ENCODE data around the gene ADAMTS6.
"Not testable (repeated sequence)": the region's sequence is repeated elsewhere in the genome, so short reads cannot be mapped to it uniquely, and the experiment has no call there.

Gene ADAMTS6

DNA sequence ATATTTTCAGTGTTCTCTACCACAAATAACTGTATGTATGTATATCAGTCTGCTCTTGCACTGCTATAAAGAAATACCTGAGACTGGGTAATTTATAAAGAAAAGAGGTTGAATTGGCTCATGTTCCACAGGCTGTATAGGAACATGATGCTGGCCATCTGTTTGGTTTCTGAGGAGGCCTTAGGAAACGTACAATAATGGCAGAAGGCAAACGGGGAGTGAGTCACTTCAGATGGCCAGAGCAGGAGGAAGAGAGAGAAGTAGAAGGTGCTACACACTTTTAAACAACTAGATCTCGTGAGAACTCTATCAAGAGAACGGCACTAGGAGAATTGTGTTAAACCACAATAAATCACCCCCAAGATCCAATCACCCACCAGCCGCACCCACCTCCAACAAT is 121.7 kb downstream of the ADAMTS6 start:
- no peak for ATAC-seq

DNA sequence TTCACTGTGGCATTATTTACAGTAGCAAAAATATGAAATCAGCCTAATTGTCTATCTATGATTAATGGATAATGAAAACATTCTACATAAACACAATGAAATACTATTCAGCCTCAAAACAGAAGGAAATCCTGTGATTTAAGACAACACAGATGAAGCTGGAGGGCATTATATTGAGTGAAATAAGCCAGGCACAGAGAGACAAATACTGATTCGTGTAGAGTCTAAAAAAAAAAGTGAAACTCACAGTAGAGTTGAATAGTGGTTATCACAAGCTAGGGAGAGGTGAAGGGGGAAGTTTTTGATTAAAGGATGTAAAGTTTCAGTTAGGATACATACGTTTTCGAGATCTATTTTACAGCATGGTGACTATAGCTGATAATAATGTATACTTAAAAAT is 122.2 kb downstream of the ADAMTS6 start:
- no peak for ATAC-seq

DNA sequence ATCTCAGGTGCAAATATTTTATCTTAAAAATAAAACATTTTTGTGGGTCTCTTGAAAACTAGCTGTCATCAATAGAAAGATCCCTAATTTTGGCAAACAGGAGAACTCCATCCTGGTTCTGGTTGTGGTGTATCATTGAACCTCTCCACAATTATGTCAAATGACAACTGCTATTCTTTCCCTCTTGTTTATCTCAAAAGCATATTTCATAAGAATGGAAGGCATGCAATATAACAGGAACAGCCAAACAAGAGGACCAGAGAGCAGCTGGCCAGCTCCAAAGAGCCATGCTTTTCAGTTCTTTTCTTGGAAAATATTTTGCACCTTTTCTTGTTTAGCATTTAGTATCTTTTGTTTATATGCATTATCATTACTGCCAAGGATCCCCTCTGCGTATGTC is 125.4 kb downstream of the ADAMTS6 start:
- ATAC-seq, result no peak

DNA sequence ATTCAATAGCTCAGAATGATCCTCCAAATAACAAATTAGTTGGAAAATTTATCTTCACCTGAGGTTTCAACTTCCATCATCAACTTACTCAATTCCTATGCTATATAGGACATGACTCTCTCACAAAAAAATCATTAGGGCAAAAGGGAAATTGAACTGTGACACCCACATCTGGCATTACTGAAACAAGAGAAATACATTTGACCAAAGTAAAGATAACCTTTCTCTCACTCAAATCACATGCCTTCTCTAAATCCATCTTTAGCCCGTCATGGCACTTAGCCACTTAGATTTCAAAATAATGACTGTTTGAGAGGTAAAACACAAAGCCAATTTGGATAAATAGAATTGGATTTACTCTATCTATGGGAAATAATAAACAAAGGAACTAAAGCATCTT is 126.4 kb downstream of the ADAMTS6 start:
- ATAC-seq, result no peak

DNA sequence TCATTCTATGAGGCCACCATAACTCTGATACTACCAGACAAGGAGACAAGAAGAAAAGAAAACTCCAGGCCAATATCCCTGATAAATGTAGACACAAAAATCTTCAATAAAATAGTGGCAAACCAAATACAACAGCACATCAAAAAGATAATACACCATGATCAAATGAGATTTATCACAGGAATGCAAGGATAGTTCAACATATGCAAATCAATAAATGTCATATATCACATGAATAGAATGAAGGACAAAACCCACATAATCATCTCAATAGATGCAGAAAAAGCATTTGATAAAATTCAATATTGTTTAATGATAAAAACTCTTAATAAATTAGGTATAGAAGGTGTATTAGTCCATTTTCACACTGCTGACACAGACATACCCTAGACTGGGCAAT is 139.9 kb downstream of the ADAMTS6 start:
- no peak for ATAC-seq

DNA sequence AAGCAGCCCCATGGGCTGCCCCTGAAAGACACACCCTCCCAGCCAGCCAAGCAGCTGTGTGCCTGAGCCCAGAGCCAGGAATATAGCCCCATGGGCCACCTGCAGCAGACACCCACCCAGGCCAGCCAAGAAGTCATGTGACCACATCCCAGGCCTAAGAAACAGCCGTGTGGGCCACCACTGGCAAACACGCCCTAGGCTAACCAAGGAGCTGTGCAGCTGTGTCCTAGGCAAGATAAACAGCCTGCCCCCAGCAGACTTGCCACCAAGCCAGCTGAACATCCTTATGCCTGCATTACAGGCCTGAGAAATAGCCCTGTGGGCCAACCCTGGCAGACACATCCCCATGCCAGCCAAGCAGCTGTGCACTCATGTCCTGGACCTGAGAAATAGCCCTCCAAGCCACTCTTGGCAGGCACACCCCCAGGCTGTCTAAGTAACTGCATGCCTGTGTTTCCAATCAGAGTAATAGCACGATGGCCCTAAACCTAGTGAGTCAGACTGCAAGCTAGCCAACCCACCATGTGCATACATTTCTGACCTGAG is 143.0 kb downstream of the ADAMTS6 start:
- no peak for ATAC-seq

DNA sequence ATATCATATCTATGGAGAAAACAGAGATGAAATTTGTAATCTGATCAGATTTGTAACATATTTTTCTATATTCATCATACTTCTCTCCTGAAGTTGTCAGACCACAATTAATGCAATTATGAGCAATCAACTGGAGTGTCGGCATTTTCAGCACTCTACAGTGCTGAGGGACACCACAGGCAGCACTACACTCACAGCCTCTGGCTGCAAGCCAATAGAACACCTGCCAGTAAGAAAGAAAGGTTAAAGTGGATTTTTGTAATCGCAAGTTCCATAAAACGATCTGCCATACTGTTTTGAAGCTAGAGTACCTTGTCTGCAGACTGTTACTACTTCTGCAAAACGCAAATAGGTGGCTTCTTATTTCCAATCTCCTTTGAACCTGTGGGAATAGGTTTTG is 147.6 kb downstream of the ADAMTS6 start:
- ATAC-seq, result no peak

DNA sequence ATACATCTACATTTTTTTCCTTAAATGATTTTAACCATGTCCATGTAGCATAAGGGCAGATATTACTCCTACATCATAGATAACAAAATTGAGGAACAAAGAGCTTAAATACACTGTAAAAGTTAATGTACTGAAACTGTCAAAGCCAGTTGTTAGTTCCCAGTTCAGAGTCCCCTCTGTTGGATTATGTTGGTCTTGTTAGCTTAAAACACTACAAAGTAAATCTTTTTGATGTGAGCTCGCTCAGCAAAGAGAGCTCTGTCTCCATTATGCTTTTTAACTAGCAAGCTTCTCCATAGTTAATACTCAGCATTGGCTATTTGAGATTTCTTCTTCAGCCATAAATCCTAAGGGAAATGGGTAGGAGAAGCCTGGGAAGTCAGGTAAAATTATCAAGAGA is 149.1 kb downstream of the ADAMTS6 start:
- ATAC-seq, result no peak

DNA sequence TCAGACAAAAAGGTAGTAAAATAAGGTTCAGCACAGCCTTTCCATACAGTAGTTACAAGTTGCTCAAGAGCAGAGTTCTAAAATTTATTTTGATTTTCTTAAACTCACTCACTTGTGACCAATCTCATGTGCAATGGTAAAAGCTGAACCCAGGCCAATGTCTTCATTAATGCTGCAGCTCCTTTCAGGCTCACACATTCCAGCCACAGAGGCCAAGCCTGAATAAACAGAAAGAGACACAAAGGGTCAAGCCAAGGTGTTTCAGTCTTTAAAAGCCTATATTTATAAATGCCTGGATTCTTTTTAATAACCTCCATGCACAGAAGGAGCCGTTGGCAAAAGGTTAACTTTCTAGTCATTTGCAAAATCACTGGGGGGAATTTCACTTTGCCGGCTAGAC is 152.5 kb downstream of the ADAMTS6 start:
- no peak for ATAC-seq

DNA sequence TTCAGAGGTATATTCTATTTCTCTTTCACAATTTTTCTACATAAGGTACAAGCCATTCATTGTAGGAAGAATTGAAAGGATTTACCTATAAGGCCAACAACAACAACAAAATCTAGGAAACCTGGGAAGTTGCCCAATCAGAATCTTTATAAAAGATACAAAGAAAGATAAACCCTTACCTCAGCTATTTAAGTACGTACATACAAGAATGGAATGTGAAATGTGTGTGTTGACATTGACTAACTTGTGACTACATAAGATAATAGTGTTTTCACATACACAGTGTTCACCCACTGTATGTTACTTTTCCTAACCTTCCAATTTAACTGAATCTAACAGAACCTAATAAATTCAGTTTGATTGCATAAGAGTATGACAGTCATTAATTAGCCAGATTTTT is 154.1 kb downstream of the ADAMTS6 start:
- ATAC-seq, result no peak

DNA sequence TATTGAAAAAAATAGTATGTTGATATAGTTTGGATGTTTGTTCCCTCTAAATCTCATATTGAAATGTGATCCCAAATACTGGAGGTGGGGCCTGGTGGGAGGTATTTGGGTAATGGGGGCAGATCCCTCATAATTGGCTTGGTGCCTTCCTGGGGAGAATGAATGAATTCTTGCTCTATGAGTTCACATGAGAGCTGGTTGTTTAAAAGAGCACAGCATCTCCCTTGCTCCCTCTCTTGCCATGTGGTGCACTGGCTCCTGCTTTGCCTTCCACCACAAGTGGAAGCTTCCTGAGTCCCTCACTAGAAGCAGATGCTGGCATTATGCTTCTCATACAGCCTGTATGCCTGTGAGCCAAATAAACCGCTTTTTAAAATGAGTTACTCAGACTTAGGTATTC is 154.8 kb downstream of the ADAMTS6 start:
- no peak for ATAC-seq

DNA sequence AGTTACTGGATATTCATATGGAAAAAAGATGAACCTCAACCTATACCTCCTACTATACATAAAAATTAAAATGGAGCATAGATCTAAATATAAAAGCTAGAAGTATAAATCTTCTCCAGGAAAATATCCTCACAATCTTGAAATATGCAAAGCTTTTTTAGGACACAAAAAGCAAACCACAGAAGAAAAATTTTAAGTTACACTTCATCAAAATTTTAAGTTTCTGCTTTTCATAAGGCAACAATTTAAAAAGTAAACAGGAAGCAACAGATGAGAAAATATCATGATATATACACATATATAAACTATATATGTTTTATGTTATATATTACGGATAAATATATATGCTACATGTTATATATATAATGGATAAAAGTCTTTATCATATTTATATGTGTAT is 157.5 kb downstream of the ADAMTS6 start:
- no peak for ATAC-seq

DNA sequence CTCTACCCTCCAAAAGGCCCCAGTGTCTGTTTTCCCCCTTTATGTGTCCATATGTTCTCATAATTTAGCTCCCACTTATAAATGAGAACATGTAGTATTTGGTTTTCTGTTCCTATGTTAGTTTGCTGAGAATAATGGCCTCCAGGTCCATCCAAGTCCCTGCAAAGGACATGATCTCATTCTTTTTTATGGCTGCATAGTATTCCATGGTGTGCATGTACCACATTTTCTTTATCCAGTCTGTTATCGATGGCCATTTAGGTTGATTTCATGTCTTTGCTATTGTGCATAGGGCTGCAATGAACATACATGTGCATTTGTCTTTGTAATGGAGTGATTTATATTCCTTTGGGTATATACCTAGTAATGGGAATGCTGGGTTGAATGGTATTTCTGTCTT is 161.0 kb downstream of the ADAMTS6 start:
- ATAC-seq, result not testable (repeated sequence)

DNA sequence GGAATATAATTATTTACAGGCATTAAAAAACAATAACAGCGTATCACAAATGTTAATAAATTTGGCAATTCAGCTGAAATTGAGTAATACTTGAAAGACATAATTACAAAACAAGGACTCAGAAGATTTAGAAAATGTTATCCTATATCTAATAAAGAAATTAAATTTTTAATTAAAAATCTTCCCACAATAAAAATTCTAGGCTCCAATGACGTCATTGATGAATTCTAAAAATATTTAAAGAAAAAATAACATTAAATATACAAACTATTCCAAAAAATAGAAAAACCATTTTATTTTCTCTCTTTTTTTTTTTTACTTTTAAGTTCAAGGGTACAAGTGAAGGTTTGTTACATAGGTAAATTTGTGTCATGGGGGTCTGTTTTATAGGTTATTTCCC is 161.5 kb downstream of the ADAMTS6 start:
- ATAC-seq, result no peak

DNA sequence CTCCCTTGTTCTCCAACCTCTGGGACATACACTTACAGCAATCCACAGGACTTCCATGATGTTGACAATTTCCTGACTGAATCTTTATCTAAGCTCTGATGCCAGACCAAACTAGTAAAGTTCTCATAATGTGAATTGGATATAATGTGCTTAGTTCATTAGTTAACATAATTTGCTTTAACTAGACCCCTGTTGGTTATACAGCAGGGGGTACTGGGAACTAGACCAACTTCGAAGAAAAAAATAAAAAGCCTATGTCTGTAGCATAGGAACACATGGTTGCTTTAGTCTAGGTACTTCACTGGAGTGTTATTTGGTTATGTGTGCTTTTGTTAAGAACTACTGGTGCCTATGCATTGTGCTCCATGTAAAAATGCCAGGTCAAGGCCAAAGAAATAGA is 173.8 kb downstream of the ADAMTS6 start:
- no peak for ATAC-seq

DNA sequence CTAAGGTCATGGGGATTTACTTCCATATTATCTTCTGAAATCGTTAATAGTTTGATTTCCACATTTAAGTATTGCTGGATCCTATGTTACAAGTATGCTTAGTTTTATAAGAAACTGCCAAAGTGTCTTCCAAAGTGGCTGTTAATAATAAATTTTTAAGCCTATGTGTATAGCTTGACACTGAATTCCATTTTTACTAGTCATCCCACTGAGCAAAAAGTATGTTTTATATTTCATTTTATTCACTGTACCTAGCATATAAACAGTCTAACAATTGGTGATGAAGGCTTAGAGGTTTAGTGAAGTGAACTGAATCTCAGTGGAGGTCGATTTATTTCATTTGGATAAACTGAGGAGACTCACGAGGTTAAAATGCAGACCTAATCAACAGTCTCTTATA is 174.6 kb downstream of the ADAMTS6 start:
- ATAC-seq, result no peak

DNA sequence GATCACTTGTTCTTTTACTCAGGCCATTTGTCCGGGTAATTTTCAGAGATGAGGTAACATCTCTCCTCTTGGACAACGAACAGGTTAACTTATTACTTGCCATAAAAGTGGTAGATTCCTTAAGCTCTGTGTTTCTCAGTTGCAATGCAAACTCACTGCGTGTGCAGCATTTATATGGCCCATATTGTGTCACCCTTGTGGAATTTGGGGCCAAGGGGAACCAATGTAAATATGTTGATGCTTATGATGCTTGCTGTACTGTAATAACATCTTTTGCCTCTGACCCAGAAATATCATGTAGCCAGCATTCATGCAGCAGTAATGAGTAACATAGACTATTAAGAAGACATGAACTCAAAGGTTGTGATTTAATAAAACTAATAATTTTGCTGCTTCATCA is 175.8 kb downstream of the ADAMTS6 start:
- ATAC-seq, result no peak

DNA sequence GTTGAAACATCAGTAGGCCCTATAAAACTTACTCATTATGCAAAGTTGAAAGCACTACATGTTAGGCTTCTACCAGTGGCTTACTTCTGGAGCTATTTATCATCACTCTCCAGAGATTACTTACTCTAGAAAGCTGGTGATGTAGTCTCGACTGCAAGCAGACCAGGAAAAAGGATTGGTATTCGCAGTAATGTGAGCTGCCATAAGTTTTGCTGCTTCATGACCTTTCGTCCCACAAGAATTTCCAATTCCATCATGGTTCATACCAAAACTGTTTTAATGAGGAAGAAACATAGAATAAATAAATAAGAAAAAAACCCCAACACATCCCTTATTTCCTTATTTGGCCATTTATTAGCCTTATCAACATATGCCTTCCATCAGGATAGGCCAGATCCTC is 181.9 kb downstream of the ADAMTS6 start:
- no peak for ATAC-seq

DNA sequence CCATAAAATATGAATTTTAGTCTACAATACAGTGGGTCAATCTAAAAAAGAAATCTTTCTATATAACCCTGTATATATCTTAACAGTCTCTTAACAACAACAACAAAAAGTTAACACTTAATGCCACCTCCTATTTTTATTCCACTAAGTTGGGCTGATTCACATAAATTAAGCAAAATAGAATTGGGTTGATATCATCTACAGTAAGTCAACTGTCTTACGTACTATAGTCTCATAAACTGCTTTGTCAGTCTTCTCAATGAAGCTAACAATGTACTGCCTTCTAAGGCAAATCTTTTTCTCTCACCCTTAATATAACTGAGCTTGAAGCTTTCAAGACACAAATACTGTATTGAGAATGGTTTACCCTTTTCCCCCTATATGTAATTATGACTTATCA is 185.7 kb downstream of the ADAMTS6 start:
- no peak for ATAC-seq

DNA sequence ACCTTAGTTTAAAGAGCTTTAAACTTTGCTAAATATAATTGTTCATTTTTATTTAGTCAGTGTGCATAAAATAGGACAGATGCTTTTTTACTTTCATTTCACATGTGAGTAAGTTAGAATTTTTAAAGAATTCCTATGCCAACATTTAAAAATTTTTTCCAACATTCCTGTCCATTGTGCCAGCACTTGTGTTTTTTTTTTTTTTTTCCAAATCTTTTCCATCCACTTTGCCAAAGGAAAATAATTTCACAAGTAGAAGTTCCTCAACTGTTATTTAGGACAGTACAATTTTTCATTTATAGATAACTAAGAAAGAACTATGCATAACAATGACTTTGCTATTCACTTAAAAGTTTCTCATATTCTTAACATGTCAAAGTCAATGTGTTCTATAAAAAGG is 189.5 kb downstream of the ADAMTS6 start:
- no peak for ATAC-seq

DNA sequence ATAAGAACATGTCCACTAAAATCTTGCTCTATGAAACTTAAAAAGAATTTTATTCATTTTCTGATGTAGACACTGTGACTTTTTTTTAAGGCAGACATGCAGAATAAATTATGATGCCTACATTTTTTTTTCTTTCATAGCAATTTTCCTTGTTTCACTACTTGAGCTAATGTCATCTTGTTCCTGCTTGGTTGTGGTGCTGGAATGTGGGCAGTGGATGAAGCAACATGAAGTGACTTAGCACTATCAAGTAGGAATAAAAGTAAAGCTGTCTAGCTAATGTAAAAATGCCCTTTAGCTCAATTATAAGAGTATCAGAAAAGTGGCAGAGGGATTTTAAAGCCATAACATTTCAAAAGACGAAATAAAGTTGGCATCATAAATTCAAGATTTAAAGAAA is 191.0 kb downstream of the ADAMTS6 start:
- ATAC-seq, result no peak

DNA sequence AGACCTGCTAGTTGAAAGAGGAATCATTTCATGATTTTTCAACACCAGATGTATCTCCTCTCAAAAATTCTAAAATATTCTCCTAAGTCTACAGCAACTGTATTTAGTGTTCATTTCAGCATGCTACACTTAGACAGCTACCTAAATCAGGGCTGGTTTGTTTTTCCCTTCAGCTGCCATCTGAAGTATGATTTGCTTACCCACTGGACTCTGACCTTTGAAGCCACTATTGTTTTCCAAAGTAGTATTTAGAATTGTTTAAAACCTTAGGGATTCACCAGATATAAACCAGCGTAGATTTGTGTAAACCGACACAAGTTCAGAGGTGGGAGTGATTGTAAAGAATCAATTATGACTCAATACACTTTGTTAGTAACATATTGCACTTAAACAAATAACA is 193.1 kb downstream of the ADAMTS6 start:
- no peak for ATAC-seq

DNA sequence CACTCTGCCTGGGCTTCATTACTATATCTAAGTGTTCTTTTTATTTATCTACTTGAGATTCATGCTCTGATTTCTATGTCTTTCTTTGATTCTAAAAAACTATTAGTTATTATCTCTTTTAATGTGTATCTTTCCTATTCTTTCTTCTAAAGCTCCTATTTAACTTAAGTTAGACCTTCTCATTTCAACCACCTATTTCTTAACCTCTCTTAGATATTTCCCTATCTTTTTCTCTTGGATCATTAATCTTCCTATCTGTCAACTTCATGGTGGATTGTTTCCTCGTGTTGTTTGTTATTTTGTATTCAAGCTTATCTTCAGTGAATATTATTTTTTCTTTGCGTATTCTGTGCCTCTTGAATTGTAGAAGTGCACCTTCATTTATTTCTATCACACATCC is 202.1 kb downstream of the ADAMTS6 start:
- ATAC-seq, result no peak

DNA sequence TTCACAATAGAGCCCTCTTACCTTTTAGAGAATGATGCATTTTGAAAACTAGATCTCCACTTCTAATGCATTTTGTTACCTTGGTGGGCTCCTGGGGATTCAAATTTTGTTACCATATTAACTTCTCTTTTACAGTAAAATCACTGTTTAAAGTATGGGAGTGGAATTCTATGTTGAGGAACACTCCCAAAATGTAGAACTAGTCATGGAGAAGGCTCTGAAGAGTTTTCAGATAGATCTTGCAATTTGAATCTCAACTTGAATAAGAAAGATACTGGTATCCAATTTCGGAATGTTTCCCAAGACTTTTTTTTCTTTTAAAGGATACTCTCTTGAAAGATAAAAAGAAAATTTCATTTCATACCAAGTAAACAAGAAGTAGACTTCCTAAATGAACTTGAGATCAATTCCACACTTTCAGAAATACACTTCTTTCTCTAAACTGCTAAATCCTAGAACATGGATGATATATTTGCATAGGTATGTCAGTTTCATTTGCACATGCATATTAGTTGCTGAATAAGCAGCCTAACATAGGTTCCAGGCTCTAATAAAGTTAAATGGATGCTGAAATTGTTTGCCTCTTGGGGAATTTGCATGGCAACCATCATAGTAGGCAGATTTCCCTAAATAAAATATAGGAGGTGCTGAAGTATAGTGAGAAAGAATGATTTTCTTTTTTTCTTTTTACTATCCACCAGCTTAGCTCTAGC is 205.4 kb downstream of the ADAMTS6 start:
- no peak for ATAC-seq

DNA sequence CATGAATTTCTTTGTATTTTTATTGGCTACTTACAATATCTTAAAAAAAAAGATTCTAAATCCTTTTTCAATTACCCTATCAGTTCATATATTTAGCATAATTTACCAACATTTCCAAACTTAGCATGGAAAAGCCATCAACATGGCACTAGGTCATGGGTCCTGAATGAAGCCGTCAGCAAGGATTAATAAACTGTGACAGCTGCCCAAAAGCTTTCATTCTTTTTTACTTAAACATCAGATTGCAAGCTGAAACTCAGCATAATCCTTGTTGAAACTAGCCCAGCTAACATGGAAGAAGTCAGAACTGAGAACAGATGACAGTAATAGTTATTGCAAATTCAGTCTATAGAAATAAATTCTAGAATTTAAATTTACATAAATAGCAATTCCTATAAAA is 209.8 kb downstream of the ADAMTS6 start:
- ATAC-seq, result no peak
